ENCODE data around the gene ACY1. TPM values are rescaled to one million over a fixed set of nuclear protein-coding genes. Genes with fewer than 3 reads are reported as not detected.

The ACY1 gene
- total RNA-seq, 4 donors from 2014 or later, result 24.5 to 60.3 (median 31.4) TPM

DNA sequence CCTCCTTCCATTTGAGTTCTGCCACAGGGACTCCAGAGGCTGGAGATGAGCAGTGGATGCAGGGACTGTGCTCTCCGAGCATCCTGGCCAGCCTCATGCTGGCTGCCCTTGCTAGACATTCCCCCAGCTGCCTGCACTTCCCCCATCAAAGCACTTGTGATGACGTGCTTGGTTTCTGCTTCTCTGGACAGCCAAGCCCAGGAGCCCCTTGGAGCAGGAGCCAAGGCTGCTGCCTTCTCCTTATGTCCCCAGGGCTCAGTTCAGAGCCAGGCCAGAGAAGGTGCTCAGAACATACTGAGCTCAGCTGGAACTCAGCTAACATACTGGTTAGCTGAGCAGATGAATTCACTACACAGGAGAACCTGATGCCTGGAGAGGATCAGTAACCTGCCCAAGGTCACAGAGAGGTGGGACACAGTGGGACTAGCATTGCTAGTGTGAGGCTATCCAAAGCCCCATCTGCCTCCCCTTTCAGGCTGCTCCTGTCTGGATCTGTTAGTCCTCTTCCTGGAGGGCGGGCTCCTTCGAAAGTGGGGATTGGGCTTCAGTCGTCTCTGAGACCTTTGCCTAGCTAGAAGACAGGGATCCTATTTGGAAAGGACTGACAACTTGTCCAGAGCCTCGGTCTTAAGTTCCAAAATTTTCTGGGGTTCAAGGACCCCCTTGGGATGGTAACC is 20.3 kb upstream of the ACY1 start:
- TF ChIP-seq, protein P1, sequence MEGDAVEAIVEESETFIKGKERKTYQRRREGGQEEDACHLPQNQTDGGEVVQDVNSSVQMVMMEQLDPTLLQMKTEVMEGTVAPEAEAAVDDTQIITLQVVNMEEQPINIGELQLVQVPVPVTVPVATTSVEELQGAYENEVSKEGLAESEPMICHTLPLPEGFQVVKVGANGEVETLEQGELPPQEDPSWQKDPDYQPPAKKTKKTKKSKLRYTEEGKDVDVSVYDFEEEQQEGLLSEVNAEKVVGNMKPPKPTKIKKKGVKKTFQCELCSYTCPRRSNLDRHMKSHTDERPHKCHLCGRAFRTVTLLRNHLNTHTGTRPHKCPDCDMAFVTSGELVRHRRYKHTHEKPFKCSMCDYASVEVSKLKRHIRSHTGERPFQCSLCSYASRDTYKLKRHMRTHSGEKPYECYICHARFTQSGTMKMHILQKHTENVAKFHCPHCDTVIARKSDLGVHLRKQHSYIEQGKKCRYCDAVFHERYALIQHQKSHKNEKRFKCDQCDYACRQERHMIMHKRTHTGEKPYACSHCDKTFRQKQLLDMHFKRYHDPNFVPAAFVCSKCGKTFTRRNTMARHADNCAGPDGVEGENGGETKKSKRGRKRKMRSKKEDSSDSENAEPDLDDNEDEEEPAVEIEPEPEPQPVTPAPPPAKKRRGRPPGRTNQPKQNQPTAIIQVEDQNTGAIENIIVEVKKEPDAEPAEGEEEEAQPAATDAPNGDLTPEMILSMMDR (IDR thresholded peaks at IDR 0.05; ENCODE audit: low read depth), result no peak

DNA sequence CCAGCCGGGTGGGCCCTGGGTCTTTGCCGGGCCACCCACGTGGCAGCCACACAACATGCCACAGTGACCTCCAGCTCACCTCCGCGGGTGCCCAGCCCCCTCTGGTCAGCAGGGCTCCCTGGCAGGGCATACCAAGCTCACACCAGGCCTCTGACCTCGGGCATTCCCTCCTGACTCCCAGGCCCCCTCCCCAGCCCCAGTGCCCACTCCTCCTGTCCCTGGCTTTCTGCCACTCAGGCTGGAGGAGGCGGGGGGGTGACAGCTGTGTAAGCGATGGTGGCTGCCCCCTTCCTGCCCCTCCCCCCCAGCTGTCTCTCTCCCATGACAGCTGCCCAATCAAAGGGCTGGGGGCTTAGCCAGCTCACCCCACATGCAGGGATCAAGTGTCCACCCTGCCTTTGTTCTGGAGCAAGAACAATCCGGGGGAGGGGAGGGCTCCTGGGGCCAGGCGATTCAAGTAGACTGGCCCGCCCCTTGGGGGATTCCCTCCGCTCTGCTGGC is 19.3 kb upstream of the ACY1 start:
- TF ChIP-seq, protein P1 (IDR thresholded peaks at IDR 0.05; ENCODE audit: low read depth), result no peak

DNA sequence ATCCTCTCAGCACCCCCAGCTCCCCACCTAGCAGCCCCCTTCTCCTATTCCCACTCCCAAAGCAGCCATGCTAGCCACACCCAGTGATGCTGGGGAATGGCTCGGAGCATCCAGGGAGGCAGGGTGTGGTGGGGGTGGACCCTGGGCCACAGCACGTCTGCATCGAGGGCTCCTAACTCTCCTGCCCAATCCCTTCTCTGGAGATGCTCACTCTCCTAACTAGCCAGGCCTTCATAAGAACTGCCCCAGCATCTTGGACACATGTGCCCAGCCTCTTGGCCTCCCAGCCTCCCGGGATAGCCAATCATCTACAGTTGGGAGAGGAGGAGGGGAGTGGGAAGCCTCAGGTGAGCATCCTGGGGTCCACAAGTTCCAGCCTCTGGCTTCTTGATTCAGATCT is 18.8 kb upstream of the ACY1 start:
- TF ChIP-seq, protein P1 (IDR thresholded peaks at IDR 0.05; ENCODE audit: low read depth), result no peak

DNA sequence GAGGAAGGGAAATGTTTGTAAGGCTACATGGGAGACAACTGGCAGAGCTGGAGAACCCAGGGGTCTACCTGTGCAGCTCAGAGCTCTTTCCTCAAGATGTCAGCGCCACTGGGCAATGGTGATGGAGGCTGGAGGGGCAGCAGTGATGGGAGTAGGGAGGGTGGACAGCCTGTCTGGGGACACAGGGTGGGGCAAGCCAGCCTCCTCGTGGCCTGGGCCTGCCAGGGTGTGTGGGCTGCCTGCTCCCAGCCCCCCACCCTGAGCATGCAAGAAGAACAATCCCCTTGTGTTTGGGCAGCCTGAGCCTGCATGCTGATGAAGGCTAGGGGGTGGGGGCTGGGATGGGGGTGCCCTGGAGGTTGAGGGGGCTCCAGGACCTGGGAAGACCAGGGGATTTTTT is 17.3 kb upstream of the ACY1 start:
- TF ChIP-seq, protein P1 (IDR thresholded peaks at IDR 0.05; ENCODE audit: low read depth), result no peak

DNA sequence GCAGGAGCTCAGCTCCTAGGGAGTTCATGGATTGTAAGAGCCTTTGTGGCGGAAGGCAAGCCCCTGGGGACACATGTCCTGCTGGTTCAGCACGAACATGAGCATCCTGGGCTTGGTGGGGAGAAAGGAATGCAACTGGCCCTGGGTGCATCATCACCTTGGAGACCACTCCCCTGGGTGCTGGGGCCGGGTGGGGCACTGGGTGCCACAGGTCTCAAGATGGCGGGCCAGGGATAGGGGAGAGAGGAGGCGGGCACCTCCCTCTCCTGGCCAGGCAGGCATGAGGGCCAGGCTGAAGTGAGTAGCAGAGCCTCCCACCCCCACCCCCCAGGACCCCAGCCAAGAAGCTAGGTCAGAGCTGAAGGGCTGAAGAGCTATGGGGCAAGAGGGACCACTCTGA is 16.8 kb upstream of the ACY1 start:
- TF ChIP-seq, protein P1 (IDR thresholded peaks at IDR 0.05; ENCODE audit: low read depth), result no peak

DNA sequence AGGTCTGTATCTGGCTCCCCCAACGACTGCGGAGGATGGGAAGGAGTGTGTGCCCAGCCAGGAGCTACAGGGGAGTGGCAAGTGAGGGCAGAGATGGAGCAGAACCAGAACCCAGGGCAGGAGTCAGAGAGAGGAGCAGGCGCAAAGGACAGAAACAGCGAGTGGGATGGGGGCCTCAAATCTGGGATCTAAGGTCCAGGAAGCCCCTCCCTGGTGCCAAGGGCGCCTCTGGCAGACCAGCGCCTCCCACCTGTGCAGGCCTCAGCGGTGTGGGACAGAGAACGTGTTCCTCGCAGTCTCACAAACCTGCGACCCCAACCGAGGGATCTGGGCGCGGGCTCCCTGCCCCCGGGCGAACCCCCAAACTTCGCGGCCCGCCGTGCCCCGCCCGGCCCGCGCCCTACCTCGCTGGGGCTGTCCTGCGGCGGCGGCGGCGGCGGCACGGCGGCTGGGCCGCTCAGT is 16.4 kb upstream of the ACY1 start:
- TF ChIP-seq, protein P1 (IDR thresholded peaks at IDR 0.05; ENCODE audit: low read depth), result no peak

DNA sequence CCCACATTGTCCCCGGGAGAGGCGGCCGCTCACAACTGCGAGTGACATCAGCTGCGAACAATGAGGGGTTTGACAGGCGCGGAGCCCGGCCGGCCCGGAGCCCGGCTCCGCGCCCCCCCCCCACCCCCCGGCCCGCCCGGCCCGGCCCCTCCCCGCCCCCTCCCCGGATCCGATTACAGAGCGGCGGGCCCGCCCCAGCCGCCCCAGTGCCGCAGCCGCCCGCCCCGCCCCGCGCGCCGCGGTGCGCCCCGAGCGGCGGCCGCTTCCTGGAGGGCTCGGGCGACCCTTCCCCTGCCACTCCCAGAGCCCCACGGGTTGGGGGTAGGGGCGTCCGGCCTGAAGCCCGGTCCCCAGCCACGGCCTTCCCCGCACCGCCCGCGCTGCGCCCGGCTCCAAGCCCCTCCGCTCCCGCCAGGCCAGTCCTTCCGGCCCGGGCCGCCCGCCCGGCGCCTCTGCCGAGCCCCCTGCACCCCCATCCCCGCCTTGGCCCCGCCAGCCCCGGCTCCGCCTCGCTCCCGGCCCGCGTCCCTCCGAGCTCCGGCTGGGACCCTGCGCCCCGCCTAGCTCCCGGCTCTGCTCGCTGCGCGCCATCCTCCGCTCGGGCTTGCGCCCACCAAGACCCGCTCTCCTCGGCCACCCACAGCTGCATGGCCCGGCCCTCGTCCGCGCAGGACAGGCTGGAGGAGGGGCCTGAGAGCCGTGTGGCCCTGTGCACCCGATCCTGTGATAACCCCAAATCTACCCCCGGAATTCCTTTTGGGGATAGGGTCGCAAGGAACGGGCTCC is 15.8 kb upstream of the ACY1 start, which contains the start of gene PCBP4:
Gene PCBP4, minus strand, starts transcription at position 71 of the 786 bp plus-strand sequence. CDS start 6,214 bp downstream, outside the sequence.
- TF ChIP-seq, protein P1 (IDR thresholded peaks at IDR 0.05; ENCODE audit: low read depth), result no peak

Data from subcutaneous adipose tissue (tissue), 4 donors.